GM12873 (cell line): ENCODE results near the gene CCDC80.

Source experiments
- TF ChIP-seq, protein P1 (sequence below): IDR thresholded peaks from 2 replicates; pipeline ENCODE4 v1.5.1; 2012; ENCODE audit warnings: low read depth, mild to moderate bottlenecking, moderate library complexity, low read length, control low read depth; ENCODE audit not compliant: insufficient read depth; ENCODE audit errors: missing control alignments

Gene CCDC80

DNA sequence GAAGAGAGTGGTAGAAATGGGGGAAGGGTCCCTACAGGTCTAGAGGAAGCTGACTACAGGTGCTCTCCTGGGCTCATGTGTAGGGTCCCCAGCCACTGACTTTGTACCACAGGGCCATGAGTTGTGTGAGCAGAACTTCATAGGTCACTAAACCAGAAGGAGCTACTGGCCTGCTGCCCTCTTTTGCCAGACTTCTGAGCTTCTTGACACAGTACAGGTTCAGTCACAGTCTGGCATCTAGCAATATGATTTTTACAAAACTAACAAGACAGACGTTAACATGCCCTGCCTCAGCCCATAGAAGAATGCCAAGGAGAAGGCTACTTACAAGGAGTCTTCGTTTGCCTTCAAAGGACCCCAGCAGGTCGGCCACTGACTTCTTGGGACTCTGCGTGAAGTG lies 3.2 kb downstream of the CCDC80 start:
- TF ChIP-seq, protein P1, sequence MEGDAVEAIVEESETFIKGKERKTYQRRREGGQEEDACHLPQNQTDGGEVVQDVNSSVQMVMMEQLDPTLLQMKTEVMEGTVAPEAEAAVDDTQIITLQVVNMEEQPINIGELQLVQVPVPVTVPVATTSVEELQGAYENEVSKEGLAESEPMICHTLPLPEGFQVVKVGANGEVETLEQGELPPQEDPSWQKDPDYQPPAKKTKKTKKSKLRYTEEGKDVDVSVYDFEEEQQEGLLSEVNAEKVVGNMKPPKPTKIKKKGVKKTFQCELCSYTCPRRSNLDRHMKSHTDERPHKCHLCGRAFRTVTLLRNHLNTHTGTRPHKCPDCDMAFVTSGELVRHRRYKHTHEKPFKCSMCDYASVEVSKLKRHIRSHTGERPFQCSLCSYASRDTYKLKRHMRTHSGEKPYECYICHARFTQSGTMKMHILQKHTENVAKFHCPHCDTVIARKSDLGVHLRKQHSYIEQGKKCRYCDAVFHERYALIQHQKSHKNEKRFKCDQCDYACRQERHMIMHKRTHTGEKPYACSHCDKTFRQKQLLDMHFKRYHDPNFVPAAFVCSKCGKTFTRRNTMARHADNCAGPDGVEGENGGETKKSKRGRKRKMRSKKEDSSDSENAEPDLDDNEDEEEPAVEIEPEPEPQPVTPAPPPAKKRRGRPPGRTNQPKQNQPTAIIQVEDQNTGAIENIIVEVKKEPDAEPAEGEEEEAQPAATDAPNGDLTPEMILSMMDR, result no peak

DNA sequence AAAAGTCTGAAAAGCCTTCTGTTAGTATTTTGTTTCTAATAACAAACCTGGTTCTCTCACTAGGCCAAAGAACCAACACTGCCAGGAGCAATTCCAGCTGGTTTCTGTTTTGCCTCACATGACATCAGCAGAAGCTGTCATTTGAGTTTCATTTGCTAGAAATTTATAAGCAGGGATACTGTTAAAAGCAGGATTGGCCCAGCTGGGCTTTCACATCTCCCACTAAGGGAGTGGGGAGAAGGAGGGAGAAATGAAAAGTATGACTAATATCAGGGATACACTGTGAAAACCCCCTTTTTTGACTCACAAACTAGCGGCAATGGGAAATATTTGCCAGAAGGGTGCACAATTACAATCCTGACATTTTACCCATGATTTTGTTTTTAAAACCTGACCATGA lies 5.3 kb downstream of the CCDC80 start:
- TF ChIP-seq, protein P1, result no peak

DNA sequence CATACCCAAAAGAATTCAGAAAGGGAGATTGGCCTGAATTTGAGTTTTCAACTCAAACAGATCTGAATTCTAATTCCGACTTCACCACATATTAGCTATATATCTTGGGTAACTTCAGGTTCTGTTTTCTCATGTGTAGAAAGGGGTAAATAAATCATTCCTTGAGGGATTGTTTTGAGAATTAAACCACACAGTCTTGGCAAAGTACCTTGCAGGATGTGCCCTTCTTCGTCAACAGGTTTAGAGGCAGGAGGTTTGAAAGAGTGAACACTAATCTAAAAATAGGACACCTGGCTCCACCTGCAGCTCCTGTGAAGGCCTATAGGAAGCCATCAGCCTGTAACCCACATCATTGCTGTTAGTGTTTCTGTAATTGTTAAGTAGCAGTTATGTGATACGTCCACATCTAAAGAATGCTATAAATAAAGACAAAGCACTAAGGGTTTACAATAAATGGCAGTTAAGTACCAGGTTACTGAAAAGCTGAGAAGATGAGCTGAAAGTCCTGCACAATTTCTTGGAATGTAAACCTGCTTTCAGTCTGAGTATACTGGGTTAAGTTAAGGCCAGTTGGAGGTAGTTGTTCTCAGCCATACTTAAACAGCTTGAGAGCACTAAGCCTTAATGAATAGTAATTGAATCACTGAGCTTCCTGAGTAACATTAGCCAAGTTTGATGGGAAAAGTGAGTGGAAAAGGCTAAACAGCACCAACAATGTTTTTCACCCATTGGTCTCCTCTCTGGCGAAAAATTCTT lies 6.0 kb downstream of the CCDC80 start:
- TF ChIP-seq, protein P1, result no peak

DNA sequence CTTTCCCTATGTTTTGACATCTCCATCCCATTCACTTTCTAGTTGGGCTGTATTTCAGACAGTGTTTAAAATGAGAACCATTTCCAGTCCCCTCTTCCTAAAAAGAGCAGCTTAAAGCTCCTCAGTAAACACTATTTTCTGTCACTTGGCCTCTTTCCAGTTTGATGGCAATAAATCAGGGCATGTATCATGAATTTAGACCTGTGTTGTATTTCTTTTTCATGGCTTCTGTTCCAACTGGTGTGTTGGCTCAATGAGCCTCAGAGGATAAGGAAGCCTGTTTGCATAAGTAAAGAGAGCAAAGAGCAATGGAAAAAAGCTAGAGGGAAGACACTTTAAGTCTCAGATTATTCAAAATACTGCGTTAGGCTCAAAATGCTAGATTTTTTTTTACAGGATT lies 7.2 kb downstream of the CCDC80 start:
- TF ChIP-seq, protein P1, result no peak

DNA sequence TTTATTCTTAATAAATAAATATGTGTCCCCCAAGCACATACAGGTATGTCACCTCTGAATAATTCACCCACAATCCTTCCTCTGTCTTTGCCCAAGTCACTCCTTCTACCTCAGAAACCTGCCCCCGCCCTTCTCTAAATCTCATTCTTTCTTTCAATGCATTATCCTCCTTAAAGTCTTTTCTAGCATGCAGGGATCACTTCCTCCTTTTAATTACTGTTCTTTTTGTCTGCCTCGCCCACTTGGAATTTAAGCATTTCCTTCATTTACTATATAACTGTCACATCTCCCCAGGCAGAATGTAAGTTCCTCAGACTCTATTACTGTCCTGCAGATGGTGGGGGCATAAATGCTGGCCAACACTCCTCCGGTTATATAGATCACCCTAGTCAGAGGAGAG lies 7.8 kb downstream of the CCDC80 start:
- TF ChIP-seq, protein P1, result no peak

DNA sequence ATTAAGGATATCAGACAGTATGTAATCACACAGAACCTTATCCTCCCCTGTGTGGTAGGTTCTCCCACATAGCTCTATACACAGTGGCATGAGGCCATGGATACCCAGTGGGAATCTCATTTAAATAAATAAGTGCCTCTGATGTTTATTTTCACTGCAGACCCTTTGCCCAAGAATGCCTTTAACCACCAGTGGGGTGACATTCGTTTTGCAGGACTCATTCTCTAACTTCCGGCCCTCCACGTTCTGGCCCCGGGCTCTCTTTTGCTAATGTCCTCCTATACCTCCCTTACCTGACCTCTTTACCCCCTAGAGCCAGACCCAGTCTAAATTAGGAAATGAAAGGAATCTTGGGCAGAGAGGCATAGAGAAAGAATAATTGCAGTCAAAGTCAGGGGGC lies 8.3 kb downstream of the CCDC80 start:
- TF ChIP-seq, protein P1, result no peak

DNA sequence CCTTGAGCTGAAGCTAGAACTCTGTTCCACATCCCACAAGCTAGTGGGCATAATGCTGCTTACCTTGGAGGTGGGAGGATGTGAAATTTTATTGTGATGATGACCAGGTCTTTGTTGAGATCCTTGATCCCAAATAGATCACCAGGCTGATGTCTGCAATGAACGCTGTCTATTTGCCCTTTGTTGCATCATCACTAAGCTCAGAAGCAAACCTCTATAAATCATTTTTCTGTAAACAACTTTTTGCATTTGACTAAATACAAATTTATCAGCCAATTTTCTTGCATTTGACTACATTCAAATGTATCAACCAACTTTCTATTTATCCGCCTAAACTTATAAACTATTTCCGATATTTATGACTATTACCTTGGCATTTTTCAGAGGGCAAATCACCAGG lies 9.7 kb downstream of the CCDC80 start:
- TF ChIP-seq, protein P1, result no peak

DNA sequence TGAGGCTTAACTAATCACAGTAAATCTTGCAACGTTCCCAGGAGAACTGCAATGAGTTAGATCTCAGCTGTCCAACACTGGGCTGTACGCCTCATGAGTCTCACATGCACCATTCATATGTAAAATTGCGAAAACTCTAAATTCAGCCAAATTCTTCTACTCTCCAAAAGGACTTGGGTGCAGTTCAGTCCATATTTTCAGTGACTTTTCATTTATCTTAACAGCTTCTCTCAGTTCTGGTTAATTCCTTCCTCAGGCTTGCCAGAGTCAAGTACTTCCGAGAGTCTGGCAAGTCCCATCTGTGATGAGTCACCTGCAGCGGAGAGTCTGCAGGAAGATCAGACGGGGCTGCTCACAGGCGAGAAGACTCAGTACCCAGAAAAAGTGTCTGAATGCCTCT lies 11.5 kb downstream of the CCDC80 start:
- TF ChIP-seq, protein P1, result no peak
